IPS DF 19.7 (cell line): ENCODE data around the gene GUCY2D.

Source experiments
- DNase-seq: peaks from one replicate; pipeline ENCODE4 v3.0.0-alpha.2; 2013; ENCODE audit warnings: low read depth, low spot score

Gene GUCY2D

GRCh38 chr17:8063761-8064534 is 61.5 kb downstream of the GUCY2D start:
- DNase-seq, result no peak

GRCh38 chr17:8064561-8065019 is 62.2 kb downstream of the GUCY2D start:
- no peak for DNase-seq

DNA sequence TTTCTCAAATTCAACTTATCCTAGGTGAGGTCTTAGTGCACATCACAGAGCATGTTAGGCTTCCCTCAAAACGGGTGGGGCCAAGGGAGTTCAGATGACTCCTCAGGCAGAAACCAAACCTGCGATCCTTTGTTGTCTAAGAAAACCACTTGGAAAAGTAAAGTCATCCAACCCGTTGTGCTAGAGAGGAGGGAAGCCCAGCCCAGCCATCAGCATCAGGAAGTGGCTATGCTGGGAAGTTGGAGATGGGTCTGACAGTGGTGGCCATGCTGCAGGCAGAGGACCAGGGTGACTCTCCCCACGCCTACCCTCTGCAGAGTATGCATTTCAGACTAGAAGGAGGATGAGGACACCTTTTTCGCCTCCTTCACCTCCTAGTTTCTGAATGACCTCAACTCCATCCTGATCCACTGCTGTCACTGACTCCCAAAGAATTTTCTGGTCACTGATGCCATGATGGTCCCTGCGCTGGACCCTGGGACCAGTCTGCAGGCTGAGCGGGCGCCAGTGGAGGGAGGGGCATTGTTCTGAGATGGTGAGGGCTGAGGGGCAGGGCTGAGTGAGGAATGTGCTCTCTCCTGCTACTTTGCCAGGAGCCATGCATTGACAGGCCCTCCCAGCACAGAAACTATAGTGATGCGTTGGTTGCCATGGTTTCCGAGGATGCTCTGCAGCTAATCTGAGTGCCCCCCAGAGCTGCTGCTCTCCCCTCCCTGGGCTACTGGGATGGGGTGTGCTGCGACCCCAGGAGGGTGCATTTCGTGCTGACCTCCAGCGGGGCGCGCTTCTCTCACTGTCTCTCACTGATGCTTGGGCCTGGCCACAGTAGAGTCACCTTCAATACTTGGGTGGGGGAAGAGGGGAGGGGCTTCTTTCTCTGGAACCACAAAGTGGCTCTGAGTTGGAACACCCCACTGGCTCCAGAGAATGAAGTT is 64.7 kb downstream of the GUCY2D start:
- DNase-seq, result no peak

- no peak for DNase-seq
These were observed 65.4 kb downstream of the GUCY2D start for GRCh38 chr17:8067806-8068205.

GRCh38 chr17:8068736-8069586 is 66.5 kb downstream of the GUCY2D start:
- no peak for DNase-seq

DNA sequence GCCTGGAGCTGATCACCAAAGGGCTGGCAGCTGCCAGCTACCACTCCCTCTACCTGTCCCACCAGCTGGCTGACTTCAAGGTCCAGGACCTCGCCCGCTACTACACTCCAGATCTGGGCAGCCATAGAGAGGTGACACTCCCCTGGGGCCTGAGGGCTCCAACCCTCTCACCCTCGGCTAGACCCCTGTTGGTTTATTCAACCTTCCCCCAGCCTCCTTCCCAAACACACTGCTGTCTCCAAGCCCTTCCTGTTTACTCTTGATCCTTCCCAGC is 67.1 kb downstream of the GUCY2D start:
- no peak for DNase-seq
